Activated CD8-positive, alpha-beta memory T cell treated with anti-CD3 and anti-CD28 coated beads, Interleukin-2, amount 50 U/mL, for 4 hours (primary cell): ENCODE results near the gene GFRAL.
"Not testable (repeated sequence)": the region's sequence is repeated elsewhere in the genome, so short reads cannot be mapped to it uniquely, and the experiment has no call there.

Experiments used
- DNase-seq: peaks from one replicate; pipeline ENCODE4 v3.0.0-alpha.2; 2020

The GFRAL gene

DNA sequence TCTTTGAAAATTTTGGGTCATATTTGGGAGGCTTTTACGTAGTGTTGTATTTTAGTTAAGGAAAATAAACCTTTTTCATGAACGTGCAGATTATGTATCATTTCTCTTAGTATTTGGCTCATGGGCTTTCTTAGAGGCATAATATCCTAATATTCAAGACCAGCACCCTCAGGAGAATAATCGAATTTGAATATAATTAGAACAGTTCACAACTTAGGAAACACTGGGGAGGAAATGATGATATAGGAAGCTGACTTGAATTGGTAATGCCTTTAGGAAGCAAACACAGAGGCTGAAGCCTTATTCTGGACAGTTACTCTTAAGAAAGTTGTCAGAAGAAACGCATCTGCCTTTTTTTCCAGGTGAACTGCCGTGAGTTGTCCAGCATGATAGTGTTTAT, at the start of gene GFRAL:
GFRAL (plus strand) TSS at position 301 of the 400 bp plus-strand sequence; CDS start at position 387, 86 bp downstream.
- DNase-seq = no peak

GRCh38 chr6:55277646-55278045, 49.6 kb upstream of the GFRAL start:
- no peak for DNase-seq

DNA sequence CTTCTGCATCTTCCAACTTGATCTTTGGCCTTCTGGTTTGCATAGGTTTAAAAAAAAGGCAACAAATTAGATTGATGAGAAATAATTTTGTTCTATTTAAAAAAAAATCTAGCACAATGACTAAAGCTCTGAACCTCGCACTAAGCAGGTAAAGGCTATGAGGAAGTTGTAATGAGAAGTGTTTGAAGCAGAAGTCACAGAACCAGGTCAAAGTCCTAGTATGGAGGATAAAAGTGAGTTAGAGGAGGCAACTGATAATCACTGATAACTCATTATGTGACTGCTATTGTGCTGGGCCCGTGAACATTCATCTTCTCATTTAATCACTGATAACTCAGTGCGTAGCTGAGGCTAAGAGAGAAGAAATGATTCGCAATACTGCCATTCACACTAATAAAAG, 46.1 kb upstream of the GFRAL start:
- DNase-seq = no peak

DNA sequence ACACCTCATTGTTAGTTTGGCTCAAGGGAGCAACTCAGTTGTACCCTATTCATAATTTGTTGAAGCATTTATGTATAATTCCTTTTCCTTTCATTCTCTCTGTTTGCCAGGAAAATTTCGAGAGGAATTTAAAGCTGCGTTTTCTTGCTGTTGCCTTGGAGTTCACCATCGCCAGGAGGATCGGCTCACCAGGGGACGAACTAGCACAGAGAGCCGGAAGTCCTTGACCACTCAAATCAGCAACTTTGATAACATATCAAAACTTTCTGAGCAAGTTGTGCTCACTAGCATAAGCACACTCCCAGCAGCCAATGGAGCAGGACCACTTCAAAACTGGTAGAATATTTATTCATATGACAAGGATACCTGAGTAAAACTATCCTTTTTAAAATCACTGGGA, 45.2 kb upstream of the GFRAL start:
- no peak for DNase-seq

DNA sequence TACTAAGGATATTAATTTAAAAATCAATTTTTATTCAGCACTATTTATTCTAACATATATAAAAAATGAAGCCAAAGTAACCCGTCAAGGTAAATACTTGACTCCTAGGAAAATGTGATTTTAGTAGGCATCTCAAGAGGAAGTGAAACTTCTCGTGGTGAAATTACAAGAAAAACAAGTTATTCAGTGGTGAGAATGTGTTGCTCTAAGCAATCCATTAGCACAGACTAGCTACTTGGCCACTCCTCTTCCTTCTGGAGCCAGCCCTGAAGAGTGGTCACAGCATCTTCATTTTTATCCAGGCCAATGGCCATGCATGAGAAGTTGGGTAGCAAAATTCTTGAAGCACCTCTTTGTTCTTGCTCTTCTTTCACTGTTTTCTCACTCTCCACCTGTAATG, 40.4 kb upstream of the GFRAL start:
- DNase-seq = no peak

- no peak for DNase-seq
Observed at GRCh38 chr6:55290736-55291135, 36.5 kb upstream of the GFRAL start.

DNA sequence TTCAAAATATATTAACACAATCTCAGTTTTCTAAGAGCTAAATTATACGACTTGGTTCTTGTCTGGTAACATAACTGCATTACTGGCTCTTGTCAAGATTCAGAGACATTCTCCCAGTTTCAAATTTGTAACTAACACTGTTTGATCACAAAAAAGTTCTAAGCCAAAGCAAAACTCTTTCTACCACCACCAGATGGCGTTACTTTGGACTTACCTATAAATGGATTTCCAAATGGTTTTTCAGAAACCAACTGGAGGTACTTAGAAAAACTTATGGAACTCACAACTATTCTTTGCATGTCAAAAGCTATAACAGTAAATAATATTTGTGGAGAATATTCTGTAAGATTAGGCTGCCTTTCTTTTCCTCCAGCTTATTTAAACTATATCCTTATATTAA, 34.2 kb upstream of the GFRAL start:
- DNase-seq = no peak

DNA sequence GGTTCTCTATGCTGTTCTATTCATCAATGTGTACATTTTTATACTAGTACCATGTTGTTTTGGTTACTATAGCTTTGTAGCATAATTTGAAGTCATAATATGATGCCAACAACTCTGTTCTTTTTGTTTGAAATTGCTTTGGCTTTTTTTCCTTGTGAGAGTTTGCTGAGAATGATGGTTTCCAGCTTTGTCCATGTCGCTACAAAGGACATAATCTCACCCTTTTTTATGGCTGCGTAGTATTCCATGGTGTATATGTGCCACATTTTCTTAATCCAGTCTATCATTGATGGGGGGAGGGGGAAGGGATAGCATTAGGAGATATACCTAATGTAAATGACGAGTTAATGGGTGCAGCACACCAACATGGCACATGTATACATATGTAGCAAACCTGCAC, 30.1 kb upstream of the GFRAL start:
- not testable (repeated sequence) for DNase-seq

DNA sequence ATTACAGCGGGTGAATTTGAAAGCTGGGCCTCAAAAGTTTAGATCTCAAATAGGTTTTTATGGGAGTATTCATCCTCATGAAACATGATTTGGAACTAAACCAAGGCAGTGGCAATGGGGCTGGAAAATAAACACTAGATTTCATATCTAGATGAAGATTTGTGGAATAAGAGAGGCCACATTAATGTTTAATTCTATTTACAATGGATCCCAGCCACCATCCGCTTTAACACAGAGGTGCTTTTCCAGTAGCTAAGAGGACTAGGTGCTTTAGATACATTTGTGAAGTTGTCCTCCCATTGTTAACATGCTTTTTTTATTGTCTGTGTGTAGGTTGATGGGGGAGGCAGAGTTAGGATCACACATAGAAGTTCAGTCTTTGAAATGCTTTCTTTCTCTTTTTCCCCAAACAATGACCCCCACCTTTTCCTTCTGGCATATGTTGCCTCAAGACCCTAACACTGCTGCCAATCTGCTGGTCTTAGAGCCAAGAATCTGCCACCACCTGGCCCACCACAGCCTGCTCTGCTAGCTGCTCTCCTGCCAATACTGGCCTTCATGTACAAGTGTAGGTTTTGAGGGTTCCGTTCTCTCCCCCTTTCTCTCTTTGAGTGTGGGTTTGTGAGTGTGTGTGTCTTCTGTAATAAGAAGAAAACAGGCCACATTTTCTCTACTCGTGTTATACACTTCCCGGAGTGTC, 27.8 kb upstream of the GFRAL start:
- no peak for DNase-seq

- no peak for DNase-seq
Observed at GRCh38 chr6:55304747-55305146, 22.5 kb upstream of the GFRAL start.

DNA sequence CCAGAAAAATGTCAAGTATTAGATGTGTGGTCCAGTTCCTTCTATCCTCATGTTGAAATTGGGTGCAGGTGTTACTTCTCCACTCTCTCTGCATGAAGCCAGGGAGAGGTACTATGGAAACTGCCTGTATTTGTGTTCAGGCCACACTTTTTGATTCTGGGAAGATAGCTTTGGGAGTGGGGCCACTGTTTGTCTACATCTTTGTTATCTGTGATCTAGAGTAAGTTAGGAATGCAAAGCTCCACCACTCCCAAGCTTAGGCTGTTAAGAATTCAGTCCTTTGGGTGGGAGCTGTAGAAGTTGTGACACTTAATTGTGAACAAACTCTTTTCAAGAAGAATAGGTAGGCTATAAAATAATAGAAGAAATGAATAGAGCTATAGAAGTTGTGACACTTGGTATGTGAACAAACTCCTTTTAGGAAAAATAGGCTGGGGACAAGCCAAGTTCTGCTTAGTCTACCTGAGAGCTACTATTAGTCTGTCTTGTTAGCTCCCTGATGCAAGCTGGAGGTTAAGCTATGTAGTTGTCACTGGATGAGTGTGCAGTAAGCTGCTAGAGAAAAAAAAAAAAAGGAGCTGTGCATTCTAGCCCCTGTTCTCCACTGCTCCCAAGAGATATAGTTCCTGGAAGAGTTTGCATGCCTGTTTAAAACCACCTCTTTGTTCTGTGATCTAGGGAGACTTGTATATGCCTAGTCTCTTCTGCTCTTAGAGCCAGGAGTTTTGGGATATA, 7.1 kb upstream of the GFRAL start:
- DNase-seq = no peak

- no peak for DNase-seq
Observed at GRCh38 chr6:55320696-55321086, 6.6 kb upstream of the GFRAL start.

DNA sequence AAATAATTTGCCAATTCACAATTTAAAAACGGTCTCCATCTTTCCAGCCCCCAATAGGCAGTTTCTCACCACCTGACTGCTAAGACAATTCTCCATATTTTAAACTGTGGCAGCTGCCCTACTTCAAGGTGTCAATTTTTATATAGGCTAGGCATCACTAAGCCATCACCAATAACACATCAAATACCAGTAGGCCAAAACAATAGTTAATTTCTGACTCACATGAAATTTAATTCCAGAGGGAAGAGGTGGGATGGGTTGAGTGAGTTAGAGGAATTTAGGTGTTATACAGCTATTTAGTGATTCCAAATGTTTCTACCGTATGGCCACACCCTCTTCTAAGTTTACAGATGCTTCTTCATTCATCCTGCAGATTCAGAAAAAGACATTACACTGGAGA, 49.9 kb downstream of the GFRAL start:
- DNase-seq = no peak

- DNase-seq = no peak
Observed at GRCh38 chr6:55379471-55379870, 52.2 kb downstream of the GFRAL start.

- DNase-seq = no peak
Observed at GRCh38 chr6:55379895-55380294, 52.6 kb downstream of the GFRAL start.

- DNase-seq = no peak
Observed at GRCh38 chr6:55388211-55388610, 60.9 kb downstream of the GFRAL start.

DNA sequence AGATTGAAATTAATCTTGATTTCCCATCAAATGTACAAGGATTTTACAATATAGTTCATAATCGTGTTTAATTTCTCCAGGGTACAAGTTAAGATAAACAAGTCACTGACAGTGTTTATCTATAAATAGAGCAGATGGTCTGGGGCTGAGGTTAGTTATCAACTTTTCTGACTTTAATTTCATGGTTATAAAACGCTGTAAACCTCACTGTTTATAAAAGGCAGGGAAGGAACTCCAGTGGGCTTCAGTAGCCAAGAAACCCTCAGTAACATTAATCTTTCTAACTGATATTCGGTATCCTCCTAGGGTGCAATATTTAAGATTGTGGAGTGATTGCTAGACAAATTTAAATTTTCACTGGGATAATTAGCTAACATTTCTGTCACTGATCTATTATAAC, 68.6 kb downstream of the GFRAL start:
- no peak for DNase-seq

- no peak for DNase-seq
Observed at GRCh38 chr6:55397986-55398385, 70.7 kb downstream of the GFRAL start.

DNA sequence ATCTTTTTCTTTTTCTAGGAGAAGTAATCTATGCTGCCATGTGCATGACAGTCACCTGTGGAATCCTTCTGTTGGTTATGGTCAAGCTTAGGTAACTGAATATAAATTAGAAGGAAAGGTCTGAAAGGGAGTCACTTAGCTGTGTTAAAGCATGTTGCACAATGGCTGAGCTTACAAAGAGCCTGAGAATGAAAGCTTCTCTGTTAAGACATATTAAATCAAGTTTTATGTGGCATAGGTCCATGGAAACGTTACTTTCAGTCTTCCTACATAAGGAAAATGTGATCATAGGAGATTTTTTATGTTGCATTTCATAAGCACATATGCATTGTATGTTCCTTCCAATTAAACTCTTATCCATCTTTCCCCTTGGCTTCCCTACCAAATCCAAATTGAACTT, 72.1 kb downstream of the GFRAL start:
- DNase-seq = no peak

DNA sequence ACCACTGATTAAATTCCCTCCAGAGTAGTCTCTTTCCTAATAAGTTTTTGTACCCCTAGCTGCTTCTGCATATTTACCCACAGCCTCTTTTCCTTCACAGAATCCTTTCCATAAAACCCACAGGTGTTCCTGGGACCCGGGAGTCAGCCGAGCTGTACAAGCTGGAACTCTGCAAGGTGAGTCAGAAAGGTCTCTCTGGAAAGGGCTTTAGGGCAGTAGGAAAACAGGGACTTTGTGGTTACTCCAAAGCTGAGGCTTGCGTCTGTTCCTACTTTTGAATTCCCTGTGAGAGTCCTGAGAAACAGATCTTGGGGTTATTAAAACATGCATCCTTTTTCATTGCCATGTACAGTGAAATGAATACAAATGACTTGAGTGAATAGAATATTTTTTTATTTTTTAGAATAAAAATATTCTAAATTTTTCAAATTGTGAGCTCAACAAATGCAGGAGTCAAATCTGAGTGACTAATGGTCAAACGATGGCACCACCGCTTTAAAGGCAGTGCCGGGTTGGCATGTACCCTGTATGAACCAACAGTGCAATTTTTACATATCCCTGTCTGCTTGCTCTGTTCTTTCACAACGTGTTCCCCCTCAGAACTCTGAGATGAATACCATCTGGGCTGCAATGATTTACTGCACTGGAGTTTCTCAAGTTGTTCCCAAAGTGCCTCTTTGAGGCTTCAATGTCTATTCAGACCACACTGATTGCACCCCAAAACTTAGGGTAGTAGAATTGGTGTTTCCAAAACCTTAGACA, 78.4 kb downstream of the GFRAL start:
- DNase-seq = no peak

GRCh38 chr6:55410674-55411073, 83.4 kb downstream of the GFRAL start:
- no peak for DNase-seq

GRCh38 chr6:55423933-55424332, 96.7 kb downstream of the GFRAL start:
- no peak for DNase-seq

- DNase-seq = no peak
Observed at GRCh38 chr6:55433446-55434130, 106.3 kb downstream of the GFRAL start.
